Fibroblast of lung (primary cell): ENCODE results near the gene METRNL. TPM values are rescaled to one million over a fixed set of nuclear protein-coding genes. Genes with fewer than 3 reads are reported as not detected.

Experiments used
- DNase-seq, 2 donors: peaks; one replicate each; pipeline versions ENCODE4 v3.0.0 to v3.0.0-alpha.2; 2010; ENCODE audit warnings: low read depth in 2 of 2
- H2AFZ ChIP-seq: 2 replicates; pipeline ENCODE4 v1.5.1; 2012; ENCODE audit warnings: low read length, control low read depth, inconsistent platforms
- H3K27ac ChIP-seq: 2 replicates; pipeline ENCODE4 v1.5.1; 2011; ENCODE audit warnings: low read length, control low read depth; ENCODE audit not compliant: insufficient read depth
- H3K27me3 ChIP-seq: 2 replicates; pipeline ENCODE4 v1.5.1; 2011; ENCODE audit warnings: mild to moderate bottlenecking, low read length; ENCODE audit not compliant: control insufficient read depth, insufficient read depth
- H3K36me3 ChIP-seq: 2 replicates; pipeline ENCODE4 v1.5.1; 2011; ENCODE audit warnings: low read length; ENCODE audit not compliant: control insufficient read depth, insufficient read depth
- H3K4me1 ChIP-seq: 2 replicates; pipeline ENCODE4 v1.5.1; 2011; ENCODE audit warnings: low read length; ENCODE audit not compliant: control insufficient read depth, insufficient read depth; ENCODE audit errors: extremely low read depth
- H3K4me2 ChIP-seq: 2 replicates; pipeline ENCODE4 v1.5.1; 2011; ENCODE audit warnings: low read length, control low read depth; ENCODE audit not compliant: insufficient read depth; ENCODE audit errors: extremely low read depth
- H3K4me3 ChIP-seq, 4 experiments: fragments of 200-600 bp in 1 of 4; sonication (generic) in 1 of 4; replicated peaks in 1 of 4; 2 replicates each; pipeline ENCODE4 v1.5.1; 2011 to 2016; ENCODE audit warnings: low read length in 4 of 4, low read depth in 3 of 4, mild to moderate bottlenecking in 3 of 4, control low read depth in 2 of 4, inconsistent platforms in 1 of 4, mixed read lengths in 1 of 4; ENCODE audit not compliant: insufficient read depth in 1 of 4; ENCODE audit errors: control extremely low read depth in 1 of 4
- H3K79me2 ChIP-seq: 2 replicates; pipeline ENCODE4 v1.5.1; 2012; ENCODE audit warnings: mild to moderate bottlenecking, low read length, inconsistent platforms; ENCODE audit not compliant: control insufficient read depth, insufficient read depth
- H3K9ac ChIP-seq: 2 replicates; pipeline ENCODE4 v1.5.1; 2011; ENCODE audit warnings: mild to moderate bottlenecking, low read length, control low read depth; ENCODE audit not compliant: insufficient read depth
- H3K9me3 ChIP-seq: 2 replicates; pipeline ENCODE4 v1.5.1; 2012; ENCODE audit warnings: low read depth, low read length; ENCODE audit not compliant: control insufficient read depth, insufficient read depth
- H4K20me1 ChIP-seq: 2 replicates; pipeline ENCODE4 v1.5.1; 2011; ENCODE audit warnings: low read length; ENCODE audit not compliant: control insufficient read depth, insufficient read depth; ENCODE audit errors: extremely low read depth
- EZH2 ChIP-seq: IDR thresholded peaks from 2 replicates; pipeline ENCODE4 v1.5.1; 2012; ENCODE audit warnings: low read length, control low read depth, mild to moderate bottlenecking; ENCODE audit errors: missing control alignments
- polyA plus RNA-seq, 2 donors: library from polyadenylated mRNA; depleted of rRNA in 1 of 2; stranded (reverse) in 1 of 2; unstranded in 1 of 2; fragments of >200 nt; gene quantifications; 2 replicates each; pipeline ENCODE4 v1.2.1, GENCODE V29; 2011 to 2012; ENCODE audit warnings: missing spikeins in 1 of 2
- total RNA-seq: library from RNA; depleted of rRNA; stranded (reverse); fragments of >200 nt; gene quantifications from 2 replicates; pipeline ENCODE4 v1.2.1, GENCODE V29; 2014
- TF ChIP-seq, protein P1 (sequence below), 2 donors: IDR thresholded peaks in 1 of 2; conservative IDR thresholded peaks in 1 of 2; 1 replicate in 1 of 2; 2 replicates in 1 of 2; pipeline ENCODE4 v1.5.1; 2011 to 2012; ENCODE audit warnings: low read length in 2 of 2, control low read depth in 1 of 2, inconsistent platforms in 1 of 2, low read depth in 1 of 2, mild to moderate bottlenecking in 1 of 2

Gene METRNL
- total and polyA plus RNA-seq, 2 donors (not counting 1 experiment from before 2014, with no cell fraction given), result 27.0 to 120 TPM

DNA sequence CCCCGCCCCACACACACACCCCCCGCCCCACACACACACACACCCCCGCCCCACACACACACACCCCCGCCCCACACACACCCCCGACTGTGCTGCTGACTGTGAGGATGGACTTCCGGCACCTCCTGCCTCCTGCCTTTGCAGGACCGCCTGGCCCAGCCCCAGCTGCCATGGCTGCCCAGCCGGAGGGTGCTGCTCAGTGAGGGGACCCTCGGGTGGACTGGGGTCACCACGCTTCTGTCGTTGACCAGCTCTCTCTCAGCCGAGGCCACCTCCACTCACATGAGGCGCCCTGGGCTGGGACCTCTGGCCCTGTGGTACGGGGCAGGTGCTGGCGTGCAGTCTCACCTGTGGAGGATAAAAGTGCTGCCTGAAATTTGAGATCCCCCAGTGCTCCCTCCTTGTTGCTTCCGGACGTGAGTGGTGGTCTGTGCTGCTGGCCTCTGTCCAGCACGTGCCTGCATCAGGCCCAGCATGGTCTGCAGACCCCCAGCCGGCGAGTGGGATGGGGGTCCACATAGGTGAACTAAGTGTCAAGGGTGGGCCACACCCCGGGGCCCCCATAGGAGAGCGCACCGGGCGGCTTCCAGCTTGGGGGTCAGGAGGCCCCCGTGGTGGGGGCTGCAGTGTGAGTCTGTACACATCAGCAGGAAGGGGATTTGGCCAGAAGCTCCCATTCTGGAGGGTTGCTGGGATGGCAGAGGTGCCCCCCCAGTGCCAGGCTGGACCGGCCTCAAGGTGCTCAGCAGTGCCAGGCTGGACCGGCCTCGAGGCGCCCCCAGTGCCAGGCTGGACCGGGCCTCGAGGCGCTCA, 11.2 kb downstream of the METRNL start:
- Histone ChIP-seq H3K4me1 (peaks cover under 1% of the 10 kb centered on the region), H4K20me1 (no peaks in the 10 kb centered on the region), H3K9me3 (no peaks in the 10 kb centered on the region), H3K9ac (no peak overlapping the region), H3K27me3 (no peaks in the 10 kb centered on the region), H2AFZ (no peak overlapping the region), H3K4me3 (no peak overlapping the region), H3K27ac (no peak overlapping the region), H3K36me3 (peaks cover 29% of the 10 kb centered on the region), H3K79me2 (peaks cover 66% of the 10 kb centered on the region), H3K4me2 (no peak overlapping the region)
- DNase-seq, result no peak
- TF ChIP-seq, protein P1, sequence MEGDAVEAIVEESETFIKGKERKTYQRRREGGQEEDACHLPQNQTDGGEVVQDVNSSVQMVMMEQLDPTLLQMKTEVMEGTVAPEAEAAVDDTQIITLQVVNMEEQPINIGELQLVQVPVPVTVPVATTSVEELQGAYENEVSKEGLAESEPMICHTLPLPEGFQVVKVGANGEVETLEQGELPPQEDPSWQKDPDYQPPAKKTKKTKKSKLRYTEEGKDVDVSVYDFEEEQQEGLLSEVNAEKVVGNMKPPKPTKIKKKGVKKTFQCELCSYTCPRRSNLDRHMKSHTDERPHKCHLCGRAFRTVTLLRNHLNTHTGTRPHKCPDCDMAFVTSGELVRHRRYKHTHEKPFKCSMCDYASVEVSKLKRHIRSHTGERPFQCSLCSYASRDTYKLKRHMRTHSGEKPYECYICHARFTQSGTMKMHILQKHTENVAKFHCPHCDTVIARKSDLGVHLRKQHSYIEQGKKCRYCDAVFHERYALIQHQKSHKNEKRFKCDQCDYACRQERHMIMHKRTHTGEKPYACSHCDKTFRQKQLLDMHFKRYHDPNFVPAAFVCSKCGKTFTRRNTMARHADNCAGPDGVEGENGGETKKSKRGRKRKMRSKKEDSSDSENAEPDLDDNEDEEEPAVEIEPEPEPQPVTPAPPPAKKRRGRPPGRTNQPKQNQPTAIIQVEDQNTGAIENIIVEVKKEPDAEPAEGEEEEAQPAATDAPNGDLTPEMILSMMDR (conservative IDR thresholded peaks at IDR 0.05 in 1 of 2, IDR thresholded peaks at IDR 0.05 in 1 of 2; ENCODE audit: low read depth in 1 of 2, low read length in 2 of 2), result no peak
- no peak for TF ChIP-seq EZH2

DNA sequence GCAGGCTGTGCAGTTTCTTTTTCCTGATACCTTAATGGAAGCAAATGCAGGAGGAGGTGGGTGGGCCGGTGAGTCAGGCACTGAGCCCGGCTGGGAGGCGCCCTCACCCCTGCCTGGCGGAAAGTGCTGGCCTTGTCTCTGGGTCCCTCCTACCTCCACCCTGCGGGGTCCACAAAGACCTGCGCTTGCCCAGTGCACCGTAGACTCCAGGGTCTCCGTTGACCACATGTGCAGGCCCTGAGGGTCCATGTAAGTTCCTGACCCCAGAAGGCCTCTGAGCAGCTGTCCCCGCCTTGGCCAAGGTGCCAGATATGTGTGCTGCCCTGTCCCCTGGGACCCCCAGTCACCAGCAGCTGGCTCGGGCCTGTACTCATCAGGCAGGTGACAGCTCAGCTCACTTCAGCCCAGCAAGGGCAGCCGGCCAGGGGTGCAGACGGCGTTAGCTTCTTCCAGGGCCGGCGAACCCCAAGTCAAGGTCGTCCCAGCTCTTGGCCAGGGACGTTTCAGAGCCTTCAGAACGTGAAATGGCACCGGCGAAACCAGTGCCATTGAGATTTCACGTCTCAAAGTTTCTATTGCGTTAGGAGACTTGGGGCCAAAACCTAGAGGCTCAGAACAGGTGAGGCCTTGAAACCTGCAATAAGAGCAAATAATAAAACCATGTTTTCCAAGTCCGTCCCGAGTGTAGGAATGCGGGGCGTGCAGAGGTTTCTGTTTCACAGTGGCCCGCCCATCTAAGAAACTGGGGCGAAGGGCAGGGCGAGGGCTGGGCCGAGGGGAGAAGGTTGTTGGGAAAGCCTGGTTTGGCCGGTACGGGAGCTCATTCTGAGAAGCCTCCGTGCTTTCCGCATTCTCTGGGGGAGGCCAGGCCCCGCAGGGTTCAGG, 12.1 kb downstream of the METRNL start:
- Histone ChIP-seq H3K27me3 (no peaks in the 10 kb centered on the region), H4K20me1 (no peaks in the 10 kb centered on the region), H3K36me3 (peaks cover 34% of the 10 kb centered on the region), H3K9me3 (no peaks in the 10 kb centered on the region), H3K27ac (no peak overlapping the region), H2AFZ (no peak overlapping the region), H3K79me2 (peaks cover 60% of the 10 kb centered on the region), H3K4me1 (no peaks in the 10 kb centered on the region), H3K4me2 (no peak overlapping the region), H3K9ac (no peak overlapping the region), H3K4me3 (no peak overlapping the region)
- TF ChIP-seq, protein P1 (conservative IDR thresholded peaks at IDR 0.05 in 1 of 2, IDR thresholded peaks at IDR 0.05 in 1 of 2; ENCODE audit: low read depth in 1 of 2, low read length in 2 of 2), result no peak
- no peak for TF ChIP-seq EZH2
- peak in 1 of 2 donors; percentile 42 for DNase-seq

DNA sequence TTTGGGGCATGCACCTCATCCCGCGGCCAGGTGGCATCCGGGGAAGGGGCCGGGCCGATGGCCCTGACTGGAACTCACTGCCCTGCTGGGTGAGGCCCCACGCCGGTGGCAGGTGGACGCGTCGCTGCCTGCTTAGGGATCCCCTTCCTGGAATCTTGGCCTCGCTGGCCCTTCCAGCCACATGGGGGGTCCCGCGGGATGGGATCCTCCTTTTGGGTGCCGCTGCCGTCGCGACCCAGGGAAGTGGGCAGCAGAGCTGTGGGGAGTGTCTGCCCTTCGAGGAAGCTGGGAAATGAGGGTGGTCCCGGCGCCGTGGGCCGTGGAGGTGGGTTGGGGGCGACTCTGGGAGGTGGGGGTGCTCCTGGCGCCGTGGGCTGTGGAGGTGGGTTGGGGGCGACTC, 12.8 kb downstream of the METRNL start:
- no peak overlapping the region for H2AFZ ChIP-seq
- H3K27me3 ChIP-seq, result no peaks in the 10 kb centered on the region
- no peak overlapping the region for H3K27ac ChIP-seq
- H3K4me1 ChIP-seq, result no peaks in the 10 kb centered on the region
- H3K36me3 ChIP-seq, result peaks cover 37% of the 10 kb centered on the region
- no peak overlapping the region for H3K4me2 ChIP-seq
- TF ChIP-seq, protein P1 (conservative IDR thresholded peaks at IDR 0.05 in 1 of 2, IDR thresholded peaks at IDR 0.05 in 1 of 2; ENCODE audit: low read depth in 1 of 2, low read length in 2 of 2), result no peak
- TF ChIP-seq EZH2, result no peak
- H3K9ac ChIP-seq, result no peak overlapping the region
- H4K20me1 ChIP-seq, result no peaks in the 10 kb centered on the region
- no peak for DNase-seq
- H3K4me3 ChIP-seq, result no peak overlapping the region
- H3K9me3 ChIP-seq, result no peaks in the 10 kb centered on the region
- H3K79me2 ChIP-seq, result peaks cover 53% of the 10 kb centered on the region
